Ishikawa (cell line): ENCODE data around the gene TMEM270.

Experiments used
- CREB1 ChIP-seq: IDR thresholded peaks from 2 replicates; pipeline ENCODE4 v1.6.1; 2012; ENCODE audit warnings: low read depth
- EP300 ChIP-seq: IDR thresholded peaks from 2 replicates; pipeline ENCODE4 v1.6.1; 2012; ENCODE audit warnings: borderline replicate concordance
- FOXM1 ChIP-seq: IDR thresholded peaks from 2 replicates; pipeline ENCODE4 v1.6.1; 2012; ENCODE audit warnings: low read depth, borderline replicate concordance
- NFIC ChIP-seq: IDR thresholded peaks from 2 replicates; pipeline ENCODE4 v1.6.1; 2012
- RAD21 ChIP-seq: IDR thresholded peaks from 2 replicates; pipeline ENCODE4 v1.6.1; 2012; ENCODE audit warnings: low read depth
- YY1 ChIP-seq: IDR thresholded peaks from 2 replicates; pipeline ENCODE4 v1.6.1; 2012; ENCODE audit warnings: low read depth
- TF ChIP-seq, protein P1 (sequence below): IDR thresholded peaks from 2 replicates; pipeline ENCODE4 v1.6.1; 2012; ENCODE audit warnings: low read depth, mild to moderate bottlenecking

DNA sequence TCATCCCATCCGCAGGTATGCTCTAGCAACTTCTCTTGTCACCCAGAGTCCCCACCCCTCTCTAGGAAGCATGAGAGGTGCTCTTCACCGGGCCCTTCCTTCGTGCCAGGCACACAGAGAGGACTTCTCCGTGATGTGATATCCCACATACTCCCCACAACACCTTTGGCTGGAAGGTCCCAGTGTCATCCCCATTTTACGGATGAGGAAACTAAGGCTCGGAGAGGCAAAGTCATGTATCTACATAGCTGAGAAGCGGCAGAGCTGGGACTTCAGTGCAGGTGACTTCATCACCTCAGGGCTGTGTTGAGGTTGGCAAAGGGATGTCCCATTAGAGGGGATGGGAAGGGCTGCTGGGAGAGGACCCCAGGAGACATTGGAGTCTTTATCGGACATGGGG is 15.4 kb downstream of the TMEM270 start:
- TF ChIP-seq YY1 (no peak), FOXM1 (no peak), EP300 (no peak), CREB1 (no peak), NFIC (no peak), RAD21 (no peak)
- TF ChIP-seq, protein P1, sequence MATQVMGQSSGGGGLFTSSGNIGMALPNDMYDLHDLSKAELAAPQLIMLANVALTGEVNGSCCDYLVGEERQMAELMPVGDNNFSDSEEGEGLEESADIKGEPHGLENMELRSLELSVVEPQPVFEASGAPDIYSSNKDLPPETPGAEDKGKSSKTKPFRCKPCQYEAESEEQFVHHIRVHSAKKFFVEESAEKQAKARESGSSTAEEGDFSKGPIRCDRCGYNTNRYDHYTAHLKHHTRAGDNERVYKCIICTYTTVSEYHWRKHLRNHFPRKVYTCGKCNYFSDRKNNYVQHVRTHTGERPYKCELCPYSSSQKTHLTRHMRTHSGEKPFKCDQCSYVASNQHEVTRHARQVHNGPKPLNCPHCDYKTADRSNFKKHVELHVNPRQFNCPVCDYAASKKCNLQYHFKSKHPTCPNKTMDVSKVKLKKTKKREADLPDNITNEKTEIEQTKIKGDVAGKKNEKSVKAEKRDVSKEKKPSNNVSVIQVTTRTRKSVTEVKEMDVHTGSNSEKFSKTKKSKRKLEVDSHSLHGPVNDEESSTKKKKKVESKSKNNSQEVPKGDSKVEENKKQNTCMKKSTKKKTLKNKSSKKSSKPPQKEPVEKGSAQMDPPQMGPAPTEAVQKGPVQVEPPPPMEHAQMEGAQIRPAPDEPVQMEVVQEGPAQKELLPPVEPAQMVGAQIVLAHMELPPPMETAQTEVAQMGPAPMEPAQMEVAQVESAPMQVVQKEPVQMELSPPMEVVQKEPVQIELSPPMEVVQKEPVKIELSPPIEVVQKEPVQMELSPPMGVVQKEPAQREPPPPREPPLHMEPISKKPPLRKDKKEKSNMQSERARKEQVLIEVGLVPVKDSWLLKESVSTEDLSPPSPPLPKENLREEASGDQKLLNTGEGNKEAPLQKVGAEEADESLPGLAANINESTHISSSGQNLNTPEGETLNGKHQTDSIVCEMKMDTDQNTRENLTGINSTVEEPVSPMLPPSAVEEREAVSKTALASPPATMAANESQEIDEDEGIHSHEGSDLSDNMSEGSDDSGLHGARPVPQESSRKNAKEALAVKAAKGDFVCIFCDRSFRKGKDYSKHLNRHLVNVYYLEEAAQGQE, result no peak
